Parathyroid adenoma (tissue), 2 donors: ENCODE data around the gene DOK5.

Source experiments
- H2AFZ ChIP-seq: fragments of 300-600 bp; sonication (generic); one replicate; pipeline ENCODE4 v1.7.0; 2017; ENCODE audit warnings: antibody characterized with exemption, mild to moderate bottlenecking
- H3K27ac ChIP-seq: fragments of 300-600 bp; sonication (generic); one replicate; pipeline ENCODE4 v1.7.0; 2017
- H3K27me3 ChIP-seq: fragments of 300-600 bp; sonication (generic); one replicate; pipeline ENCODE4 v1.7.0; 2017; ENCODE audit warnings: low read length; ENCODE audit not compliant: control insufficient read depth, insufficient read depth
- H3K36me3 ChIP-seq: fragments of 300-600 bp; sonication (generic); one replicate; pipeline ENCODE4 v1.7.0; 2017; ENCODE audit warnings: low read length; ENCODE audit not compliant: control insufficient read depth, insufficient read depth
- H3K4me1 ChIP-seq: fragments of 300-600 bp; sonication (generic); one replicate; pipeline ENCODE4 v1.7.0; 2017; ENCODE audit warnings: control low read depth
- H3K4me2 ChIP-seq: fragments of 300-600 bp; sonication (generic); one replicate; pipeline ENCODE4 v1.7.0; 2017; ENCODE audit warnings: low read length
- H3K4me3 ChIP-seq: fragments of 300-600 bp; sonication (generic); one replicate; pipeline ENCODE4 v1.7.0; 2017; ENCODE audit warnings: low read depth, low read length
- H3K79me2 ChIP-seq: fragments of 300-600 bp; sonication (generic); one replicate; pipeline ENCODE4 v1.7.0; 2017; ENCODE audit warnings: control low read depth
- H3K9ac ChIP-seq: fragments of 300-600 bp; sonication (generic); one replicate; pipeline ENCODE4 v1.7.0; 2017; ENCODE audit warnings: mild to moderate bottlenecking
- H3K9me3 ChIP-seq: fragments of 300-600 bp; sonication (generic); one replicate; pipeline ENCODE4 v1.7.0; 2017; ENCODE audit warnings: low read length; ENCODE audit not compliant: control insufficient read depth
- CTCF ChIP-seq: fragments of 300-600 bp; sonication (generic); IDR thresholded peaks from one replicate; pipeline ENCODE4 v1.7.0; 2017; ENCODE audit warnings: antibody characterized with exemption, mild to moderate bottlenecking
- donor health status: primary hyperparathyroidism.

DOK5 gene

GRCh38 chr20:54548849-54549248 is 73.5 kb downstream of the DOK5 start:
- Histone ChIP-seq H3K9me3 (no peaks in the 10 kb centered on the region), H3K36me3 (no peaks in the 10 kb centered on the region), H3K4me2 (no peak overlapping the region), H3K79me2 (no peaks in the 10 kb centered on the region), H2AFZ (no peak overlapping the region), H3K27ac (no peak overlapping the region), H3K4me1 (no peaks in the 10 kb centered on the region), H3K9ac (no peak overlapping the region), H3K4me3 (no peak overlapping the region), H3K27me3 (no peaks in the 10 kb centered on the region)
- no peak for TF ChIP-seq CTCF

GRCh38 chr20:54549658-54550326 is 74.4 kb downstream of the DOK5 start:
- no peaks in the 10 kb centered on the region for H3K79me2 ChIP-seq
- no peaks in the 10 kb centered on the region for H3K27me3 ChIP-seq
- H3K27ac ChIP-seq: no peak overlapping the region
- no peak overlapping the region for H3K9ac ChIP-seq
- TF ChIP-seq CTCF: no peak
- no peaks in the 10 kb centered on the region for H3K4me1 ChIP-seq
- no peak overlapping the region for H3K4me3 ChIP-seq
- no peaks in the 10 kb centered on the region for H3K9me3 ChIP-seq
- no peak overlapping the region for H2AFZ ChIP-seq
- no peak overlapping the region for H3K4me2 ChIP-seq
- H3K36me3 ChIP-seq: no peaks in the 10 kb centered on the region

- Histone ChIP-seq H3K27ac (no peak overlapping the region), H3K4me2 (no peak overlapping the region), H3K36me3 (no peaks in the 10 kb centered on the region), H2AFZ (no peak overlapping the region), H3K9me3 (no peaks in the 10 kb centered on the region), H3K4me3 (no peak overlapping the region), H3K9ac (no peak overlapping the region), H3K4me1 (no peaks in the 10 kb centered on the region), H3K79me2 (no peaks in the 10 kb centered on the region), H3K27me3 (no peaks in the 10 kb centered on the region)
- TF ChIP-seq CTCF: no peak
Measured at GRCh38 chr20:54550776-54551396, 75.5 kb downstream of the DOK5 start.

- Histone ChIP-seq H3K36me3 (no peaks in the 10 kb centered on the region), H3K4me2 (no peak overlapping the region), H3K4me3 (no peak overlapping the region), H3K9ac (no peak overlapping the region), H3K27me3 (no peaks in the 10 kb centered on the region), H3K79me2 (no peaks in the 10 kb centered on the region), H3K9me3 (no peaks in the 10 kb centered on the region), H3K4me1 (no peaks in the 10 kb centered on the region), H3K27ac (no peak overlapping the region), H2AFZ (no peak overlapping the region)
- TF ChIP-seq CTCF: no peak
Measured at GRCh38 chr20:54554006-54554405, 78.6 kb downstream of the DOK5 start.

GRCh38 chr20:54555150-54555549 is 79.8 kb downstream of the DOK5 start:
- no peak for TF ChIP-seq CTCF
- Histone ChIP-seq H2AFZ (no peak overlapping the region), H3K27ac (no peak overlapping the region), H3K9ac (no peak overlapping the region), H3K9me3 (no peaks in the 10 kb centered on the region), H3K36me3 (no peaks in the 10 kb centered on the region), H3K79me2 (no peaks in the 10 kb centered on the region), H3K4me2 (no peak overlapping the region), H3K4me3 (no peak overlapping the region), H3K4me1 (no peaks in the 10 kb centered on the region), H3K27me3 (no peaks in the 10 kb centered on the region)
